ENCODE measurements around the gene ARL13B. TPM values are rescaled to one million over a fixed set of nuclear protein-coding genes. Genes with fewer than 3 reads are reported as not detected.

The ARL13B gene
- total and polyA plus RNA-seq, 10 of the 15 experiments (the other 5 are each of a cell fraction or from before 2014, with no cell fraction given), result 3.0 to 10.4 (median 7.9) TPM

DNA sequence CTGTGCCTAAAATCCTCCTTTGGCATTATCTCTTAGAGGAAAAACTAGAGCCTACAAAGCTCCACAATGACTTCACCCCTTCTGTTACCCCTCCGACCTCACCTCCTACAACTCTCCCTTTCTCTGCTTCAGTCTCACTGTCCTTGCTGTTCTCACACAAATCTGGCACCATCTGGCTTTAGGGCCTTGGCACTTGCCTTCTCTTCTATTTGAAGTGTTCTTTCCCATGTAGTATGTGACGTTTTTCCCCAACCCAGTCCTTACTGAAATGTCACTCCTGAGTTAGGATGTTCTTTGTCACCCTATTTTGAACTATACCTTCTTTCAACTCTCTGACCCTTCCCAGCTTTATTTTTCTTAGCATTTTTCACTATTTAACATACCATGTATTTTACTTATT lies 39.7 kb downstream of the ARL13B start (continued):
- TF ChIP-seq, protein P1, sequence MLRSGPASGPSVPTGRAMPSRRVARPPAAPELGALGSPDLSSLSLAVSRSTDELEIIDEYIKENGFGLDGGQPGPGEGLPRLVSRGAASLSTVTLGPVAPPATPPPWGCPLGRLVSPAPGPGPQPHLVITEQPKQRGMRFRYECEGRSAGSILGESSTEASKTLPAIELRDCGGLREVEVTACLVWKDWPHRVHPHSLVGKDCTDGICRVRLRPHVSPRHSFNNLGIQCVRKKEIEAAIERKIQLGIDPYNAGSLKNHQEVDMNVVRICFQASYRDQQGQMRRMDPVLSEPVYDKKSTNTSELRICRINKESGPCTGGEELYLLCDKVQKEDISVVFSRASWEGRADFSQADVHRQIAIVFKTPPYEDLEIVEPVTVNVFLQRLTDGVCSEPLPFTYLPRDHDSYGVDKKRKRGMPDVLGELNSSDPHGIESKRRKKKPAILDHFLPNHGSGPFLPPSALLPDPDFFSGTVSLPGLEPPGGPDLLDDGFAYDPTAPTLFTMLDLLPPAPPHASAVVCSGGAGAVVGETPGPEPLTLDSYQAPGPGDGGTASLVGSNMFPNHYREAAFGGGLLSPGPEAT (IDR thresholded peaks at IDR 0.05; ENCODE audit: low read depth), result no peak
- no peak for TF ChIP-seq STAT3 (IDR thresholded peaks at IDR 0.05; ENCODE audit: low read depth, low read length)
- TF ChIP-seq EED (IDR thresholded peaks at IDR 0.05; ENCODE audit: low read depth), result no peak
- TF ChIP-seq ZNF384 (IDR thresholded peaks at IDR 0.05; ENCODE audit: borderline replicate concordance, low read depth, low read length), result no peak
- no peak for TF ChIP-seq SMC3 (IDR thresholded peaks at IDR 0.05; ENCODE audit: borderline replicate concordance, low read length)
- no peak for TF ChIP-seq SMARCA5 (IDR thresholded peaks at IDR 0.05)
- TF ChIP-seq RFX5 (IDR thresholded peaks at IDR 0.05; ENCODE audit: low read depth, low read length), result no peak
- no peak for TF ChIP-seq SMAD5 (IDR thresholded peaks at IDR 0.05; ENCODE audit: low read depth)
- no peak for TF ChIP-seq ZNF274 (IDR thresholded peaks at IDR 0.05; ENCODE audit: insufficient read depth, insufficient read length)
- TF ChIP-seq, protein P2, sequence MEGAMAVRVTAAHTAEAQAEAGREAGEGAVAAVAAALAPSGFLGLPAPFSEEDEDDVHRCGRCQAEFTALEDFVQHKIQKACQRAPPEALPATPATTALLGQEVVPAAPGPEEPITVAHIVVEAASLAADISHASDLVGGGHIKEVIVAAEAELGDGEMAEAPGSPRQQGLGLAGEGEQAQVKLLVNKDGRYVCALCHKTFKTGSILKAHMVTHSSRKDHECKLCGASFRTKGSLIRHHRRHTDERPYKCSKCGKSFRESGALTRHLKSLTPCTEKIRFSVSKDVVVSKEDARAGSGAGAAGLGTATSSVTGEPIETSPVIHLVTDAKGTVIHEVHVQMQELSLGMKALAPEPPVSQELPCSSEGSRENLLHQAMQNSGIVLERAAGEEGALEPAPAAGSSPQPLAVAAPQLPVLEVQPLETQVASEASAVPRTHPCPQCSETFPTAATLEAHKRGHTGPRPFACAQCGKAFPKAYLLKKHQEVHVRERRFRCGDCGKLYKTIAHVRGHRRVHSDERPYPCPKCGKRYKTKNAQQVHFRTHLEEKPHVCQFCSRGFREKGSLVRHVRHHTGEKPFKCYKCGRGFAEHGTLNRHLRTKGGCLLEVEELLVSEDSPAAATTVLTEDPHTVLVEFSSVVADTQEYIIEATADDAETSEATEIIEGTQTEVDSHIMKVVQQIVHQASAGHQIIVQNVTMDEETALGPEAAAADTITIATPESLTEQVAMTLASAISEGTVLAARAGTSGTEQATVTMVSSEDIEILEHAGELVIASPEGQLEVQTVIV (IDR thresholded peaks at IDR 0.05; ENCODE audit: borderline replicate concordance, partially characterized antibody), result no peak
- no peak for TF ChIP-seq RAD21 (IDR thresholded peaks at IDR 0.05; ENCODE audit: insufficient read depth, low read depth, low read length)
- no peak for TF ChIP-seq CBX5 (IDR thresholded peaks at IDR 0.05; ENCODE audit: low read depth)
- TF ChIP-seq, protein P3, sequence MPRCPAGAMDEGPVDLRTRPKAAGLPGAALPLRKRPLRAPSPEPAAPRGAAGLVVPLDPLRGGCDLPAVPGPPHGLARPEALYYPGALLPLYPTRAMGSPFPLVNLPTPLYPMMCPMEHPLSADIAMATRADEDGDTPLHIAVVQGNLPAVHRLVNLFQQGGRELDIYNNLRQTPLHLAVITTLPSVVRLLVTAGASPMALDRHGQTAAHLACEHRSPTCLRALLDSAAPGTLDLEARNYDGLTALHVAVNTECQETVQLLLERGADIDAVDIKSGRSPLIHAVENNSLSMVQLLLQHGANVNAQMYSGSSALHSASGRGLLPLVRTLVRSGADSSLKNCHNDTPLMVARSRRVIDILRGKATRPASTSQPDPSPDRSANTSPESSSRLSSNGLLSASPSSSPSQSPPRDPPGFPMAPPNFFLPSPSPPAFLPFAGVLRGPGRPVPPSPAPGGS (IDR thresholded peaks at IDR 0.05; ENCODE audit: borderline replicate concordance, insufficient read depth, low read depth, low read length, poor library complexity, severe bottlenecking), result no peak
